Heart left ventricle (tissue), 13 donors: ENCODE data around the gene EMP2.

ENCODE experiments used
- POLR2A ChIP-seq, 2 donors: fragments of 450-650 bp; IDR thresholded peaks; one replicate each; pipeline ENCODE4 v1.6.1; 2017; ENCODE audit warnings: antibody characterized with exemption in 2 of 2, mild to moderate bottlenecking in 2 of 2, moderate library complexity in 2 of 2
- TF ChIP-seq, protein P1 (sequence below), 12 donors: fragments of 200-600 bp; sonication (generic) in 4 of 12; IDR thresholded peaks; one replicate each; pipeline versions ENCODE4 v1.5.0 to v1.8.0; 2018 to 2022; ENCODE audit warnings: antibody characterized with exemption in 12 of 12, mild to moderate bottlenecking in 5 of 12
- donor health status: ischemic (EF 13 %, LVEDD 7.1; RV severe dilation, severe dysfunction).
- donor health status: DM: no; HTN: yes; CAD: no.
- donor health status: DM: no; HTN: no; CAD: no.
- donor health status: ischemic (EF 25% LVEDD 6.9; RV normal size, moderate dysfunction).
- donor health status: ischemic (EF 25% LVEDD 5.7; RV mildly dilated, moderate dysfunction).
- donor health status: ischemic (EF 35%, LVEDD 5.7; RV mildly dilated, moderate dysfunction).
- donor health status: nonischemic (EF 11% LVEDD 7.7; RV severe dilation, severe dysfunction).
- donor health status: DM: yes; HTN: yes; CAD: no.
- donor health status: PGD.
- donor health status: ischemic (EF 29% LVEDD 5.4; RV normal size, mild dysfunction).
- donor health status: nonischemic (EF 23%, LVEDD 6.1; RV moderate dilation, normal function).

DNA sequence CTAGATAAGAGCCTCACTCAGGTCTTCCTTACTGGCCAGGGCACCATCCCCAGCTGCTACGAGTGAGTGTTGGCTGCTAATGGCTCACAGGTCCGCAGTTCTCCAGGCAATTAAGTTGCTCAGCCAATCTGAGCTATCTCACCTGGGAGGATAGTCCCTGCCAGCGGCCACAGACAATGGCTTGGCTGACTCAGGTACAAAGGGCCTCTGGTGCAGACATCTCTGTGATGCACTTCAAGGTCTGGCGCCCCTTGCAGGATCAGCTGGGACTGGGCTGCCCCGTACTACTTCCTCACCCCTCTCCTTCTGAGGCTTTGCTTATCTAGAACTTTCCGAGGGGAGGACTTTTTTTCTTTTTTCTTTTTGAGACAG lies 49.2 kb upstream of the EMP2 start:
- no peak for TF ChIP-seq POLR2A (IDR thresholded peaks at IDR 0.05)
- TF ChIP-seq, protein P1, sequence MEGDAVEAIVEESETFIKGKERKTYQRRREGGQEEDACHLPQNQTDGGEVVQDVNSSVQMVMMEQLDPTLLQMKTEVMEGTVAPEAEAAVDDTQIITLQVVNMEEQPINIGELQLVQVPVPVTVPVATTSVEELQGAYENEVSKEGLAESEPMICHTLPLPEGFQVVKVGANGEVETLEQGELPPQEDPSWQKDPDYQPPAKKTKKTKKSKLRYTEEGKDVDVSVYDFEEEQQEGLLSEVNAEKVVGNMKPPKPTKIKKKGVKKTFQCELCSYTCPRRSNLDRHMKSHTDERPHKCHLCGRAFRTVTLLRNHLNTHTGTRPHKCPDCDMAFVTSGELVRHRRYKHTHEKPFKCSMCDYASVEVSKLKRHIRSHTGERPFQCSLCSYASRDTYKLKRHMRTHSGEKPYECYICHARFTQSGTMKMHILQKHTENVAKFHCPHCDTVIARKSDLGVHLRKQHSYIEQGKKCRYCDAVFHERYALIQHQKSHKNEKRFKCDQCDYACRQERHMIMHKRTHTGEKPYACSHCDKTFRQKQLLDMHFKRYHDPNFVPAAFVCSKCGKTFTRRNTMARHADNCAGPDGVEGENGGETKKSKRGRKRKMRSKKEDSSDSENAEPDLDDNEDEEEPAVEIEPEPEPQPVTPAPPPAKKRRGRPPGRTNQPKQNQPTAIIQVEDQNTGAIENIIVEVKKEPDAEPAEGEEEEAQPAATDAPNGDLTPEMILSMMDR (IDR thresholded peaks at IDR 0.05) = no peak
